Measurements from ENCODE around the gene KLK8.

The KLK8 gene

GRCh38 chr19:50952910-50953309 is 48.5 kb downstream of the KLK8 start, which contains the start of gene KLK5:
Gene KLK5, minus strand, starts transcription at chr19:50953038. Its CDS starts 381 bp downstream, at chr19:50952657.
- no peak for DNase-seq

GRCh38 chr19:50949861-50950260 is 51.5 kb downstream of the KLK8 start:
- no peak for DNase-seq

- no peak for DNase-seq
Observed at GRCh38 chr19:50947123-50947522, 54.3 kb downstream of the KLK8 start.
